NCI-H2107 treated with DMSO at 0.1 percent for 48 hours (cell line): ENCODE data around the gene DOCK8.

Source experiments
- DNase-seq: peaks from one replicate; lab custom pipeline; 2025; ENCODE audit not compliant: unreplicated experiment; lab: John Stamatoyannopoulos, UW

Gene DOCK8

DNA sequence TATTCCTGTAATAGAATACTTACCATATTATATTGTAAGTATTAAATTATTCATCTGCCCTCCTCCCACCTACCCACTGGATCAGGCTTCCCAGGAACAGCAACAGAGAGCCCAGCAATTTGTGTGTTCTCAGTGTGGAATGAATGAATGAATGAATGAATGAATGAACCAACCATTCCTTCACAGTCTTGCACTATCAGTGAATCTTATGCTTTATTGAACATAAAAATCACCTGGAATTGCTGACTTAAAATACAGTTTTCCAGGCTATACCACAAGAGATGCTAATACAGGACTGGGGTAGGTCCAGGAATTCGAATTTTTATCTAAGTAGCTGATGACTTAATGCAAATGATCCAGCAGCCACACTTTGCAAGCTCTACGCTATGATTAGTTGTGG is 51.6 kb downstream of the DOCK8 start:
- DNase-seq: no peak

DNA sequence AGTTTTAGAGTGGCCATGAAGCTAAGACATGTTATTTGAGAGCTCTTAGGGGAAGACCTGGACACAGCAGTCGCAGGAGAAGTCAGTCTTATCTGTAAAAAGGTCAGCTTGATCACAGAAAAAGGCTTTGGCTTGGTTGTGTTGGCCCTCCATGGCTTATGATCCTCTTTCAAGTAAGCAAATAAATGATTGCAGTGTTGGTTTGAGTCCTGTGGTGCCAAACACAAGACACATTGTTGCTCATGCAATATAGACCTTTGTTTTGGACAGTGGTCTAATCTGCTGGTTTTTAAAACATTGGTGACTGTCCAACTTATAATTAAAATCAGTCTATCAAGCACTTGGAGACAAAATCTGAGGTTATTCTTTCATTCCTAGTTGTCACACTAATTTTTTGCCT is 54.0 kb downstream of the DOCK8 start:
- no peak for DNase-seq

DNA sequence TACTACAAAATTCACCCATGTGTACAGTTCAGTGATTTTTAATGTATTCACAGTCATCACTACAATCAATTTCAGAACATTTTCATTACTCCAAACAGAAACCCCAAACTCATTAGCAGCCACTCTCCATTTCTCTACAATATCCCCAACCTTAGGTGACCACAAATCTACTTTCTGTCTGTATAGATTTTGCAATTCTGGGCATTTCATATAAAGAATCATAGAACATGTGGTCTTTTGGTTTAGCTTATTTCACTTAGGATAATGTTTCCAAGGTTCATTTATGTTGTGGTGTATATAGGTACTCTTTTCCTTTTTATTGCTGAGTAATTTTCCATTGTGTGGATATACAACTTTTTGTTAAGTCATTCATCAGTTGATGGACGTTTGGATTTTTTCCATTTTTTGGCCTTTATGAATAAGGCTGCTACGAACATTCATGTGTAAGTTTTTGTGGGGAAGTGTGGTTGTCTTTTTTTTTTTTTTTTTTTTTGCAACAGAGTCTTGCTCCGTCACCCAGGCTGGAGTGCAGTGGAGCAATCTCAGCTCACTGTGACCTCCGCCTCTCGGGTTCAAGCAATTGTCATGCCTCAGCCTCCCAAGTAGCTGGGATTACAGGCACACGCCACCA is 54.5 kb downstream of the DOCK8 start:
- no peak for DNase-seq

DNA sequence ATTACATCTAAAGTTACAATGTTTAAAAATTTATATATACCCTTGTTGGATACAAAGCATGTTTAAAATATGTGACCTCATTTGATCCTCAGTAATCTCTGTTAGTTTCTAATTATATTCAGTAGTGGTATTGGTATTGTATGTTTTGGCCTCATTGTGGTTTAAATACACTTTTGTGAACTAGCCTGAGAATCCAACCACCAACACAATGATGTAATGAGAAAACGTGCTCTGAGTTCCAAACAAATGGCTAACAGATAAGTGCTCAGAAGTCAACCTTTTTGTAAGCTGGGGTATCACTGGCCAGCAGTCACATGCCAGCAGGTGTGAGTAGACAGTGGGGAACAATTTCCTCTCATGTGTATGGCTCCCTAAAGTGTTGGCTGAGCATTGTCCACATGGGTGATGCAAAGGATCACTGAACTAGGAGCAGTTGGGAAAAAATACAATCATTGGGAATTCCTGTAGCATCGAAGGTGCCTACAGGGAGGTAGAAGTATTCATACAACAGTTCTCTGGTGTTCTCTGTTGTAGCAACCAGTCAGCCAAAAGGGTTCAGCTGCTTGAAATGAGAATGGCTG is 56.1 kb downstream of the DOCK8 start:
- no peak for DNase-seq

DNA sequence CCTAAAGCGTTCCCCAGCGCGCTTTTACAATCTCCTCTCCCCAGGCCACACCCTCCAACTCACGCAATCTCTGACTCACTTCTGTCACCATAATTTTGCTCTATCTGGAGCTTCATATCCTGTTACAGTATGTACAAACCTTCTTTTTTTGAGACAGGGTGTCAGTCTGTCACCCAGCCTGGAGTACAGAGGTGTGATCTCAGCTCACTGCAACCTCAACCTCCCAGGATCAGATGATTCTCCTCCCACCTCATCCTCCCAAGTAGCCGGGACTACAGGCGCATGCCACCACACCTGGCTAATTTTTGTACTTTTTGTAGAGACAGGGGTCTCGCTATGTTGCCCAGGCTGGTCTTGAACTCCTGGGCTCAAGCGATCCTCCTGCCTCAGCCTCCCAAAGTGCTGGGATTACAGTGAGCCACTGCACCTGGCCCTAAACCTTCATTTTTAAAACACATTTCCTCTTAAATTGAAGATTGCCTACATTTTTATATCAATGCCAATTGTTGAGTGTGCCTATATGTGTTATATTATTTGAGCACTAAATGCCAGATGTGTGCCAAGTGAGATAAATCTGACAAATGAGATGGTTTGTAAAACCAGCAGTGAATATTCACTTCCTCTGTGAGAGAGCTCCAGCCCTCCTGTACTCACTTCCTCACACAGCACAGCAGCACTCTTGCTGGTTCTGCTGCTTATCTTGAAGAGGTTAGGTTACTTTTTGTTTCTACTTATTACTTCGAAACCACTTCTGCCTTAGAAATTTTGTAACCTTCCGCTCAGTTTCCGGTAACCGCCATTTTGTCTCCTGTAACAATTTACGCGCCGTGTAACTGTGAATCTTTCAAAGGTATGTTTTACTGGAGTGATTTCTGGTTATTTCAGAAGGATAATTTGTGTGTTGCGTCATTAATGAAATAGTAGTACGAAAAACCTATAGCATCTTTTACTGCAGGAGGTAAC is 57.9 kb downstream of the DOCK8 start:
- no peak for DNase-seq

DNA sequence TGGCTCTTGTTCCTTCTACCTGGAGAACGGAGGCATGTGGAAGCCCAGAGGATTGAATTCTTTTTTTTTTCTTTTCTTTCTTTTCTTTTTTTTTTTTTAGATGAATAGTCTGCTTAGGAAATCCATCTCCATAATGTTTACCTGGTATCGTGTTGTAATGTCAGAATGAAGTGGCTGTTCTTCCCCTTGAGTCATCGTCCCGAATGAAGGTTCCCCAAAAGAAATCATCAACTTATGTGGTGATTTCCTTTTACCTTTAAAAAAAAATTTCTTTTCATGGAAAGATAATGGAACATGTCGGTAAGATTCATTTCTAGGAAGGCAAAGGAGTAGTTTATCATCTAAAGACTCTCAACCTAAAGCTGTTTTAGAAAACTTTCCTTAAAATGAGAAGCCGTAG is 59.7 kb downstream of the DOCK8 start:
- no peak for DNase-seq

DNA sequence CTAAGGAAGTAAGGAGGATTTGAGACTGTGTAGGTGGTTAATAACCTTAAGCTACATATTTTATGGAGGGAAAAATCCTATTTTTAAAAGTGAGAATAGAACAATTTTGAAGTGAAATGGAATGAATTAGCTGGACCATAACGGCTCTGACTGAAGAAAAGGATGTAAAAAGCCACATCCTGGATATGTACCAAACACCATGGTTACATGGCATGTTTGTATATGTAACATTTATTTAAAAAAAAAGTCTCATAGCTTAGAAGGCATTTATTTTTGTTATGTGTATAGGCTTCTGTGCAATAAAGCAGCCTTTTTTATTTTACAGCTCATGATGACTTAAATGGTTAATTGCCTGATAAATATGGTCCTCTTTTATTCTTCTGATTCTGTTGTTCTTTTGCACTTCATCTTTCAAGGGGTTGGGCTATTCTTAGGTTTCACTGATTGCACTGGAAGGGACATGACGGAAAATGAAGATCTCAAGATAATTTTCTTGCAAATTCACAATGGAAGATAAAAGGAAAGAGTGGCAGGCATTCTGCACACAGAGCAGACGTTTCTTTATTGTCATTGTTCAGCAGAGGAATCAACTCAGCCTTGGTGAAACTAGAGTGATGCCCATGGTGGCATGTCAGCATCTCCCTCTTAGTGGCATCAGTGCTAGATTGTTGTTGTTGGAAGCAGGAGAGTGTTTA is 63.1 kb downstream of the DOCK8 start:
- no peak for DNase-seq

DNA sequence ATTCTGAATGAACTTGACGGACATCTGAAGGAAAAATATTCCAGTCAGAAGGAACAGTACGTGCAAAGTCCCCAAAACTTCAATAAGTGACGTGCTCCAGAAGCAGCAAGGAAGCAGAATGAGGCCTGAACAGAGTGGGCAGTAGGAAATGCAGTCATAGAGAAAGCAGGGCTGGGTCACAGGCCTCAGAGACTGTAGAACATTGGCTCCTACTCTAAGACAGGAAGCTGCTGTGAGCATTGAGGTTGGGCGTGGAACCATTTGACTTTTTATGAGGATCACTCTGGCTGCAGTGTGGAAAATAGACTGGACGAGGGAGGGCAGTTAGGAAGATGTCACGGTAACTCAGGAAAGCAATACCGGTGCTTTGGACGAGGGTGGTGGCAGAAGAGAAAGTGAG is 64.0 kb downstream of the DOCK8 start:
- DNase-seq: no peak

DNA sequence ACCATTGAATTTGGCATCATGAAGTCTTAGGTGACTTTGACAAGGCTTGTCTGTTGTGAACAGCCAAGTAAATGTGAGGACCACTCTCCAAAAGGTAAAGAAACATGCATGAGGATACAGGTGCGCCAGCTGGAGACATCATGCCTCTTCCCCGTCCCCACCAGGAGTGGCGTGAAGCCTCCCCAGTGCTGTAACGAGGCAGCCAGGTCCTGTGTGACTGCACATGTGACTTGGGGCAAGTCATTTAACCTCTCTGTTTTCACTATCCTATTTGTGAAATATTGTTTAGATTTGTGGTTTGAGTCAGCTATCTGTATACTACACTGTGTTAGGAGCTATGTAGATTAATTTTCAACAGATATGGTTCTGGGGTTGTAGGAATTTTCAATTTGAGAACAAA is 65.0 kb downstream of the DOCK8 start:
- DNase-seq: no peak

DNA sequence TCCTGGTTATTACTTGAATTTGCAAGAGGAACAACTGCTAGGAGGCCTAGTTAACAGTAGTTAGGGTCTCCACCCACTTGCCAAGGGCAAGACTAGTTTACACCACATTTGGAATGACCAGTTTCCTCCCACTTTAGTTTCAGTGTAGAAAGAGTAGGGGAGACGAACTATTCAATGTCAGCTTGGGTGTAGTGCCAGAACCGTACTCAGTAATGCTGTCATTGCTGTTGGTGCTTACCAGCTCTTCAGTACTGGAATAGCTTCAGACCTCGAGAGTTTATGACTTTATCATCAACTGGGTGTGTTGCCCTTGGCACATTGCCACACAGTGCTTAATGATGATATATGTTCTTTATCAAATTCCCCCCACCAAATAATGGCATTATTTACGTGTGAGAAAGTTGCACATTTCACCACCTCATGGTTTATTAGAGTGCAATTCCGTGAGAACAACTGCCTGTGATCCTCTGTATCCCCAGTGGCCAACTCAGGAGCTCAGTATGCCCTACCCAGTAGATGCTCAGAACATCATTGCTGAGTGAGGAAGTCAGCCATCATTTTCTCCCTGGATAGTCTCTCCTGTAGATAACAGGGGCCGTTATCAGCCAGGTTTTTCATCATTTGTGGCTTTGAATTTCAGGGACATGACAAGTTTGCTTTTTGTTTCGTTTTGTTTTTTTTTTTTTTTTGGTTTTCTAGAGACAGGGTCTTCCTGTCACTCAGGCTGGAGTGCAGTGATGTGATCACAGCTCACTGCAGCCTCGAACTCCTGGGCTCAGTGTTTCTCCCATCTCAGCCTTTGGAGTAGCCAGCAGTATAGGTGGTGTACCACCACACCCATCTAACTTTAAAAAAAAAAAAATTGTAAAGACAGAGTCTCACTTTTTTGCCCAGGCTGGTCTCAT is 67.3 kb downstream of the DOCK8 start:
- DNase-seq: no peak

DNA sequence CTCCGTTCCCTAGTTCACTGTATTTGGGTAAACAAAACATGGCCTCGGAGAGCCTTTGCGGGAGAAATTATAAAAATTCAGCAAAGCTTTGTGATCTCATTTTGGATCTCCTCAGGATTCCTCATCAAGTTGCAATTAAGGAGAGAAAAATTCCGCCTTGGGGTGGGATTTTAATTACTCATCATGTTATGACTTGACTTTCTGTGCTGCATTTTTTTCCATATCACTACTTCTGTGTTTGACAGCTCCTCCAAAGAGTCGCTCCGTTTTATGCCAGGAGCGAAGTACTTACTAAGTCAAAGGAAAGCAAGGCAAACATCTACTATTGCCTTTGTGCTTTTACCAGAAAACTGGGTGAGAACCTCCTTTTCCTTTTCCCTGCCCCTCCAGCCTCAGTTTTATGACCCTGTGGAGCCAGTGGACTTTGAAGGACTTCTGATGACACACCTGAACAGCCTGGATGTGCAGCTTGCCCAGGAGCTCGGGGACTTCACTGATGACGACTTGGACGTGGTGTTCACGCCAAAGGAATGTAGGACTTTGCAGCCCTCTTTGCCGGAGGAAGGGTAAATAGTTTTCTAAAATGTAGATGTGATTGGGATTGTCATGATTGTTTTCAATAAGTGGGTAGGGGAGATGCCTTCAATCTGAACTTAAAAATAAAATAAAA is 71.5 kb downstream of the DOCK8 start:
- DNase-seq: no peak

DNA sequence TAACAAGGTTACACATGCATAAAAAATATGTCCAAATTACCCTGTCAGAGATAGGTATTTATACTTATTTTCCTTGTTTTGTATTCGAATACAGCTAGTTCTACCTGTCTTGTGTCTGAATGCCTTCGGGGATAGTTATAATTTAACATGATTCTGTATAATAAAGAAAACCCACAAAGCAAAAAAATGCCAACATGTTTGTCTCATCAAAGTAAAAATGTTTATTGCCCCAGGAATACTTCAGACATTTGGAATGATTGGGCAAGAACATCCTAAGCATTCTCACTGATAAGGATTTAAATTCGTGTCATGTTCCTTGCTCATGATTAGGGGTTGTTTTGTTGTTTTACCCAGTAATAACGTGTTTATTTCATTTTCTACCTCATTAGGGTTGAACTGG is 74.5 kb downstream of the DOCK8 start:
- DNase-seq: no peak

DNA sequence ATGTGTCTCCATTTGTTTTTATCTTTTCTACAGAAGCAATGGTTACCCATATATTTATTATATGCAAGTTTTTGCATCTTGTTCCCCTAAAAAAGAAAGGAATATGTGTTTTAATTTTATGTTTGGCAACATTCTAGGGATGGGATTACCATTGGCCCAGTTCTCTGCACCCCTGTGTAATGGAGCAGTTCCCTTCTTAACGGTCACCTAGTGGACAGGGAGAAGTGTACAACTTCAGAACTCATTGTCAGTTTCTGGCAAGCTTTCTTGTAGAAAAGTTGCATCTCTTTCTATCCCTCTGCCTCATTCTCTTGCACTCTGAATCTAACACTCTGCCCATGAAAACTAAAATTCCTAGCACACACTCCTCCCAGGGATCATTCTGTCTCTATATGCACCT is 78.2 kb downstream of the DOCK8 start:
- DNase-seq: no peak

DNA sequence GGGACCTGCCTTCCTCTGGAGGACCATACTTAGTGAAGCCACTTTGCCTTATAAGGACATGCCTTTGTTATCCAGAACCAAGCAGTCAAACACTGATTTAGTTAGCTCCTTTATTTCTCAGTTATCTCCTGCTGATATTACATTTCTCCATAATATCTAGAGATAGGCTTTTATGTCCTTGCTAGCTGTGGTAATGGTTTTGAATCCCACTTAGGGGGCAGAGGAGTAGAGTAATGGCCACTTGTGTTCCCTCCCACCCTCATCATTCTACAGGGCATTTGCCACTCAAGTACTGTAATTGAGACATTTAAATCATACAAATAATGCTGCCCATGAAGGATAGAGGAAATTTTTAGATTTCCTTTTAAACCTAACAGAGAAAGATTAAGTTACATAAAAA is 80.9 kb downstream of the DOCK8 start:
- DNase-seq: no peak

DNA sequence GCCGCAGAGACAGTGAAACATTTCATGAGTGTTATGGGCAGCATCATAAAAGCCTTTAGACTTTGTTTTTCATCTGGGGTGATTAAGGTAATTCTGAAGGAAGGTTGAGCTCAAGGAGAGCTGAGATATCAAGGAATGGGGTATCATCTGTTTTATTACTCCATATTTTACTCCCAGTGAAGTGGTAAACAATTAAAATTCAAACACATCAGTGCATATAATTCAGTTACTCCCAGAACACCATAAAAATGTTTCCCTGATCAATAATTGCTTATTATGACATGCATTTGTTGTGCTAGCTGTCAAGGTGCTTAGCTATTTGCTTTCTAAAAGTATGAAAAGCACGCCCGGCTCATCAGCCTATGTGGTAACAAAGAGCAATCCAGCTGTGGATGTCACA is 81.7 kb downstream of the DOCK8 start:
- DNase-seq: no peak

DNA sequence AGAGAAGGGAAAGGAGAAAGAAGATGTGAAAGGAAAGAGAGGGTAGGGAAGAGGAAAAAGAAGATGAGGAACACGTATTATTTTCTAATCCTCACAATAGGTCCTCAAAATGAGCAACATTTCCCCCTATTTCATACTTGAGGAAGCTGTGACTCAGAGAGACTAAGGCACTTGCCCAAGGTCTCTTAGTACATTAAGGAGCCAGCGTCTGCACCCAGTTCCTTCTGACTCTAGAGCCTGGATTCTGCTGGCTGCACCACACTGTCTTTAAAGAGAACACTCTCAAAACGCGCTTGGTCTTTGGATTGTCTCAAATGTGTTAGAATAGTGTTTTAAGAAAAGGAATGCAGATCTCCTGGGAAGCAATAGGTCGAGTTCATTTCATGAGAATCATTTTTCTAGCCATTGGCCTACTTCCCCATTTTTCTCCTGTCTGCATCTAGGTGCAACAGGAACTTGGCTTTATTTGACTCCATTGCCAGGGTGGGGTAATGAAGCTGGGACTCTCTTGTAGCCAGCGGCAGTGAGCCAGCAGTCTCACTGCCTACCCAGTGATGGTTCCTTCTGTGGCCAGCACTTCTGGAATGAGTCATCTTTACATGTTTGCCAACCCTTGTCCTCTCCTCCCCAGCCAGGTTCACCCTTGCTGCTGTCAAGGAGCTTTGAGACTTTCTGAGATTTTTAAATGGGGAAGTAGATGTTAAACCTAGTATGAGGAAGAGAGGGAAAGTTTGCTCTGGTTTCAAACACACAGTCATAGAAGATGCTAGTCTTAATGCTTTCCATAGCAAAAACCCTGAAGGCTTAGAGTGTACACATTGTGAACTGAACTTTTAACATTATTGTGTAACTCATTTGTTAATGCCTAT is 82.7 kb downstream of the DOCK8 start:
- DNase-seq: no peak

DNA sequence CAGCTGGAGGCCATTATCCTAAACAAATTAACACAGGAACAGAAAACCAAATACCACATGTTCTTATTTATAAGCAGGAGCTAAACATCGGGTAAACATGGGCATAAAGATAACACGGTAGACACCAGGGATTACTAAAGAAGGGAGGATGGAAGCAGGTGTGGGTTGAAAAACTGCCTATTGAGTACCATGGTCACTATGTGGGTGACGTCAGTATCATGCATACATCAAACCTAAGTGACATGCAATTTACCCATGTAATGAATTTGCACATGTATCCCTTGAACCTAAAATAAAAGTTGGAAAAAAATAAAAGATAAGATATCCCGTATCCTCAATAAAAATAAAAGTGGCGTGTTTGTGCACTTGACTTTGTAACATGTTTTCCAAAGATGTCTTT is 88.8 kb downstream of the DOCK8 start:
- no peak for DNase-seq

DNA sequence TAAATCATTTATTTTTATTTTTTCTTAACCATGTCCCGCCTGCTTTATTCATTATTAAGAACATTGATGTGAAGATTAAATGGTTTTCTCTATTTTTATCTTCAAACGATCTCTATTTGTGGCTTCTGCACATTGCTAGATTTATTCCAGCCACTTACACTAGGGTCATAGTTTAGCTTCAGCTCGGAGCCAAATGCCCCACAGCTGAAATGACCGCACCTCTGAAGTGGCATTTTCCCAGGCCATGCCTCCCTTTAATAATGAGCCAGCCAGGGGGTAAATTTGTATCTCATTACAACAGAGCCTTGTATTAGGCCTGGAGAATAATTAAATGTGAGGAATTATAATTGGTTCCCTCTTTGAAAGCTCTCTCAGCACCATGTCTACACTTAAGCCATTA is 89.4 kb downstream of the DOCK8 start:
- DNase-seq: no peak

DNA sequence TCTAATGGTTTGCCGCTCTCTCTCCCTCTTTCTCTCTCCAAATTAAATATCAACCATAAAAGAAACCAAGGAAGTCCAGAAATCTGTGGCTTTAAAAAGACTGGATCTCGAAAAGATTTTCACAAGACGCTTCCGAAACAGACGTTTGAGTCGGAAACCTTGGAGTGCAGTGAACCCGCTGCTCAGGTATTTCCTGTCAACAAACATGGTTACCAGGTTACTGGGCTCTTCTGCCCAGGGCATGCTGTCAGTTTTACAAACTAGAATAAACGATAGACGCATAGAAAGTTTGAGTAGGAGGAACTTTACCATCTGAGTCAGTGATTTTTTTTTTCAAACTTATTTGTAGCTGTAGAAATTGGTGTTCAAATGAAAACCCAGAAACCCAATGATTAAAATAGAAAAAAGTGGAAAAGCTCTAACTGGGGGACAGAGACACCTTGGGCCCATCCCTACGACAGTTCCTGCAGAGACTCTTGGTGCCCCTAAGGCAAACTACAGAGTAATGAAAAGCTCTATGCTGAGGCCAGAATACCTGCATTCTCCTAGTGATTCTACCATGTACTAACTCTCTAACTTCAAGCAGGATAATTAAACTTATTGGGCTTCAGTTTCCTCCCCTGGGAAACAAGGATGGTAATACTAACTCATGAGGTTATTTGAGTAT is 90.0 kb downstream of the DOCK8 start:
- DNase-seq: no peak
